Left lung (tissue), 10 donors: ENCODE data around the gene THAP12. TPM values are rescaled to one million over a fixed set of nuclear protein-coding genes. Genes with fewer than 3 reads are reported as not detected.

ENCODE experiments used
- ATAC-seq: fragments of 200-7000 bp; cut with Tn5 transposase; one replicate; pipeline ENCODE4 v1.9.1; 2020; ENCODE audit warnings: moderate library complexity
- DNase-seq, 4 donors: peaks; one replicate each; pipeline ENCODE4 v3.0.0-alpha.2; 2013 to 2020
- H3K27ac ChIP-seq, 2 donors: fragments of 200-600 bp; sonication (generic) in 1 of 2; one replicate each; pipeline versions ENCODE4 v1.5.0 to v1.8.0; 2020 to 2021
- H3K27me3 ChIP-seq, 2 donors: fragments of 200-600 bp; sonication (generic) in 1 of 2; one replicate each; pipeline versions ENCODE4 v1.5.0 to v1.8.0; 2020 to 2021
- H3K36me3 ChIP-seq, 2 donors: fragments of 200-600 bp; sonication (generic) in 1 of 2; one replicate each; pipeline versions ENCODE4 v1.5.0 to v1.8.0; 2020 to 2021
- H3K4me1 ChIP-seq, 2 donors: fragments of 200-600 bp; one replicate each; pipeline ENCODE4 v1.8.0; 2021
- H3K4me3 ChIP-seq, 2 donors: fragments of 200-600 bp; sonication (generic) in 1 of 2; one replicate each; pipeline versions ENCODE4 v1.5.0 to v1.8.0; 2020 to 2021; ENCODE audit warnings: mild to moderate bottlenecking in 1 of 2
- H3K9me3 ChIP-seq, 2 donors: fragments of 200-600 bp; sonication (generic) in 1 of 2; one replicate each; pipeline versions ENCODE4 v1.5.0 to v1.8.0; 2020 to 2021
- CTCF ChIP-seq, 2 donors: fragments of 200-600 bp; sonication (generic) in 1 of 2; IDR thresholded peaks; one replicate each; pipeline versions ENCODE4 v1.5.0 to v1.8.0; 2021; ENCODE audit warnings: antibody characterized with exemption in 2 of 2
- intact Hi-C, 2 donors: fragments of 100-400 bp; cut with DNase I; formaldehyde crosslinking; loops; one replicate each; pipeline versions ENCODE4 v1.11.2 to v1.14.2; 2022
- polyA plus RNA-seq, 6 donors: library from polyadenylated mRNA; unstranded; fragments of 120-200 nt; gene quantifications; one replicate each; pipeline ENCODE4 v1.2.1, GENCODE V29; 2013; ENCODE audit not compliant: insufficient read length in 6 of 6
- total RNA-seq, 2 donors: library from RNA; stranded (reverse); fragmentation: NEBNext Ultra II Directional; extraction: Animal tissue kit (Norgen Biotek cat#: 25700); gene quantifications; one replicate each; pipeline ENCODE4 v1.2.1, GENCODE V29; 2021
- donor health status: DM: no; HTN: yes; CAD: no.
- donor health status: DM: no; HTN: no; CAD: no.

Gene THAP12
- total and polyA plus RNA-seq, 8 donors, result 27.1 to 108 (median 94.6) TPM

- H3K9me3 ChIP-seq, result no peaks in the 10 kb centered on the region
- TF ChIP-seq CTCF (IDR thresholded peaks at IDR 0.05), result no peak
- H3K36me3 ChIP-seq, result no peaks in the 10 kb centered on the region
- intact Hi-C loops, result no loop called here
- H3K4me3 ChIP-seq, result peak overlapping the region in 1 of 2 donors; percentile 93
- ATAC-seq (no peak), DNase-seq (no peak)
- no peaks in the 10 kb centered on the region for H3K27me3 ChIP-seq
- H3K4me1 ChIP-seq, result peaks cover 16 to 41% of the 10 kb centered on the region in 2 donors
- H3K27ac ChIP-seq, result no peak overlapping the region
Measured at GRCh38 chr11:76382209-76382608, 1.3 kb upstream of the THAP12 start.

GRCh38 chr11:76380159-76380976 lies 564 bp downstream of the THAP12 start:
- TF ChIP-seq CTCF (IDR thresholded peaks at IDR 0.05), result no peak
- no peaks in the 10 kb centered on the region for H3K36me3 ChIP-seq
- peak in 2 of 4 donors; percentile 46 to 88 for DNase-seq
- intact Hi-C loops, result no loop called here
- H3K9me3 ChIP-seq, result no peaks in the 10 kb centered on the region
- H3K4me1 ChIP-seq, result peaks cover 16 to 51% of the 10 kb centered on the region in 2 donors
- H3K27ac ChIP-seq, result peak overlapping the region; percentile 78 to 88
- H3K4me3 ChIP-seq, result peak overlapping the region; percentile 87 to 93
- no peaks in the 10 kb centered on the region for H3K27me3 ChIP-seq
- peak; percentile 0 for ATAC-seq

GRCh38 chr11:76379807-76380158 lies 1.1 kb downstream of the THAP12 start:
- Histone ChIP-seq H3K4me3 (peak overlapping the region; percentile 87 to 93), H3K9me3 (no peaks in the 10 kb centered on the region), H3K27me3 (no peaks in the 10 kb centered on the region), H3K27ac (no peak overlapping the region), H3K36me3 (no peaks in the 10 kb centered on the region), H3K4me1 (peaks cover 16 to 57% of the 10 kb centered on the region in 2 donors)
- intact Hi-C loops, result loop anchor here in 1 of 2 donors (10.0 kb wide), 1 partner anchor 65 kb away; the partner anchor contains the start of gene EMSY
- no peak for DNase-seq
- no peak for ATAC-seq
- no peak for TF ChIP-seq CTCF (IDR thresholded peaks at IDR 0.05)

GRCh38 chr11:76376746-76377558 lies 4.0 kb downstream of the THAP12 start:
- DNase-seq, result no peak
- no peak for TF ChIP-seq CTCF (IDR thresholded peaks at IDR 0.05)
- intact Hi-C loops, result loop anchor here in 1 of 2 donors (10.0 kb wide), 1 partner anchor 68 kb away; the partner anchor contains the start of gene EMSY
- no peak overlapping the region for H3K27ac ChIP-seq
- H3K9me3 ChIP-seq, result no peaks in the 10 kb centered on the region
- no peak for ATAC-seq
- no peaks in the 10 kb centered on the region for H3K36me3 ChIP-seq
- peaks cover 11 to 62% of the 10 kb centered on the region in 2 donors for H3K4me1 ChIP-seq
- no peak overlapping the region for H3K4me3 ChIP-seq
- H3K27me3 ChIP-seq, result no peaks in the 10 kb centered on the region

- no peak overlapping the region for H3K4me3 ChIP-seq
- peak; percentile 94 for ATAC-seq
- H3K27ac ChIP-seq, result peak overlapping the region in 1 of 2 donors; percentile 33
- H3K27me3 ChIP-seq, result no peaks in the 10 kb centered on the region
- peaks cover 8 to 66% of the 10 kb centered on the region in 2 donors for H3K4me1 ChIP-seq
- no peak for DNase-seq
- no peak for TF ChIP-seq CTCF (IDR thresholded peaks at IDR 0.05)
- intact Hi-C loops, result loop anchor here in 1 of 2 donors (10.0 kb wide), 1 partner anchor 74 kb away; the partner anchor contains the start of gene EMSY
- H3K9me3 ChIP-seq, result no peaks in the 10 kb centered on the region
- no peaks in the 10 kb centered on the region for H3K36me3 ChIP-seq
Measured at GRCh38 chr11:76371170-76371569, 9.8 kb downstream of the THAP12 start.
